T-helper 17 cell (primary cell): Measurements from ENCODE around the gene STRN4. TPM values are rescaled to one million over a fixed set of nuclear protein-coding genes. Genes with fewer than 3 reads are reported as not detected.
"Not testable (repeated sequence)": the region's sequence is repeated elsewhere in the genome, so short reads cannot be mapped to it uniquely, and the experiment has no call there.

Source experiments
- ATAC-seq: fragments of 150-1000 bp; cut with Tn5 transposase; 2 replicates; pipeline ENCODE4 v1.10.0; 2021; ENCODE audit warnings: mild to moderate bottlenecking, moderate library complexity
- DNase-seq, 3 donors: peaks; one replicate each; pipeline versions ENCODE4 v3.0.0 to v3.0.0-alpha.2; 2020 to 2021
- H3K9me3 ChIP-seq: one replicate; pipeline ENCODE4 v1.7.0; 2013; ENCODE audit warnings: low read length, mild to moderate bottlenecking; ENCODE audit not compliant: control insufficient read depth, poor library complexity, severe bottlenecking
- H3K27ac Mint-ChIP-seq: one replicate; pipeline ENCODE4 v1.8.0; 2022; ENCODE audit warnings: mild to moderate bottlenecking, moderate library complexity, mixed read lengths
- H3K27me3 Mint-ChIP-seq: one replicate; pipeline ENCODE4 v1.8.0; 2022; ENCODE audit warnings: mixed read lengths
- H3K36me3 Mint-ChIP-seq: one replicate; pipeline ENCODE4 v1.8.0; 2022; ENCODE audit warnings: low read depth, mixed read lengths
- H3K4me1 Mint-ChIP-seq: one replicate; pipeline ENCODE4 v1.8.0; 2022; ENCODE audit warnings: mild to moderate bottlenecking, mixed read lengths
- H3K4me3 Mint-ChIP-seq: one replicate; pipeline ENCODE4 v1.8.0; 2022; ENCODE audit warnings: mild to moderate bottlenecking, moderate library complexity, mixed read lengths
- total RNA-seq, 4 donors: library from RNA in 2 of 4; stranded (reverse) in 2 of 4; gene quantifications; one replicate each; pipeline ENCODE4 v1.2.3 and lab custom pipeline; 2022 to 2026

STRN4 gene
- total RNA-seq, 2 donors from 2014 or later, result 108 to 145 TPM

DNA sequence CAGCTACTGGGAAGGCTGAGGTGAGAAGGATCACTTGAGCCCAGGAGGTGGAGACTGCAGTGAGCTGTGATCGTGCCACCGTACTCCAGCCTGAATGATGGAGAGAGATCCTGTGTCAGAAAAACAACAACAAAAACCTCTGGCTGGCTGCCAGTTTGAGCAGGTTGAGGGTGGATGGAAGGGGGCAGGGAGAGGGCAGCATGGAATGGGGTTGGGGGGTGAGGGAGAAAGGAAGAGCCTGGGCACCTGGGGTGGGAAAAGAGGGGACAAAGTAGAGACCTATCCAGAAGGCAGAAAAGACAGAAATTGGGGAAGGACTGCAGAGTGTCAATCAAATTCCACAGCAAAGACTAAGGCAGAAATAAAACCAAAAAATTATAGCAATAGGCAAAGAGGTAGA lies 37.4 kb upstream of the STRN4 start:
- no peak for ATAC-seq
- Mint-ChIP-seq H3K36me3 (no peaks in the 10 kb centered on the region), H3K27me3 (no peaks in the 10 kb centered on the region), H3K4me3 (peak overlapping the region; percentile 95), H3K4me1 (peaks cover 49% of the 10 kb centered on the region), H3K27ac (peak overlapping the region; percentile 94)
- no peak for DNase-seq
- no peaks in the 10 kb centered on the region for H3K9me3 ChIP-seq

DNA sequence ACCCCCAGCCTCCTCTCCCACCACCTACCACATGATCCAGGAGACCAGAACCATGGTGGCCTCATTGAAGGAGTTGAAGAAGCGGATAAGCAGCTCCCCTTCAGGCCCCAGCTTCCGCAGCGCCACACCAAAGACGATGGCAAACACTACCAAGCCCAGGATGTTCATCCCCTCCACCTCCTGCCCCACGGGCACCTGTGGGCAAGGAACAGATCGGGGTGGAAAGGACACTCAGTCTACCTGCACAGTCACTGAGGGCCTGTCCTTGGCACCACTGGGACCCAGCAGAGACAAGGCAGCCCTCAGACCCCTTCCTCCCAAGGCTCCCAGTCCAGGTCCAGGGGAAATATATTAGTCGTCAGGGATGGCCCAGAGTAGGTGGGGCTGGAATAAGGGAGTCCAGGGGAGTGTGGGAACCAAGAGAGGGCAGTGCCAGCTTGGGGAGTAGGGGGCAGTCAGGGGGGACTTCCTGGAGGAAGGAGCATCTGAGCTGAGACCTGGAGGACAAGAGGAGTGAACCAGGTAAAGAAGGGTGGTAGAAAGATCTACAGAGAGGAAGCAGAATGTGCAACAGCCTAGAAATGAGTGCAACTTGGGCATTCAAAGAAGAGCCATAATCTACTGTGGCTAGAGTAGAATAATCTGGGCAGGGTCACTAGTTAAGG lies 36.2 kb upstream of the STRN4 start:
- no peaks in the 10 kb centered on the region for H3K27me3 Mint-ChIP-seq
- peak overlapping the region; percentile 33 for H3K4me3 Mint-ChIP-seq
- H3K4me1 Mint-ChIP-seq, result peaks cover 47% of the 10 kb centered on the region
- ATAC-seq, result no peak
- no peak for DNase-seq
- no peaks in the 10 kb centered on the region for H3K9me3 ChIP-seq
- H3K36me3 Mint-ChIP-seq, result no peaks in the 10 kb centered on the region
- H3K27ac Mint-ChIP-seq, result peak overlapping the region; percentile 43

DNA sequence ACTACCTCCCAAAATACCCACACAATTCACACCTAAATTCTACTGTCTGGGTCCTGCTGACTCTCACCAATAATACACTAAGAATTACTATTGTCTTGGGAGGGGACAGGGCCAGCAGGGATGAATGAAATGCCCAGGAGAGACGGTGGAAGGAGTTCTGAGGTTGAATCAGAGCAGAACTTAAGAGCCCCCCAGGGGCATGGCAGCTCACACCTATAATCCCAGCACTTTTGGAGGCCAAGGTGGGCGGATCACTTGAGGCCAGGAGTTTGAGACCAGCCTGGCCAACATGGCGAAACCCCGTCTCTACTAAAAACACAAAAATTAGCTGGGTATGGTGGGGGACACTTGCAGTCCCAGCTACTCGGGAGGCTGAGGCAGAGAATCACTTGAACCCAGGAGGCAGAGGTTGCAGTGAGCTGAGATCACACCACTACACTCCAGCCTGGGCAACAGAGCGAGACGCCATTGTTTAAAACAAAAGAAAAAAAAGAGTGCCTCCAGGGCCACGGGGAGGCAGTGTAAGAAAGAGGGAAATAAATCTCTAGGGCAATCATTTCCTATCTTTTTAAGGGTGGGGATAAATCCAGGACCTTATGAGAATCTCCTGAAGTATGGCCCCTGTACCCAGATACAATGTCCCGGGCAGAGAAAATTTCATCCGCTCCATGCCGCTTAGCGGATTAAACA lies 31.9 kb upstream of the STRN4 start:
- H3K27me3 Mint-ChIP-seq, H3K4me3 Mint-ChIP-seq, H3K9me3 ChIP-seq, ATAC-seq, H3K36me3 Mint-ChIP-seq, H3K4me1 Mint-ChIP-seq, DNase-seq: not testable (repeated sequence)
- peak overlapping the region; percentile 77 for H3K27ac Mint-ChIP-seq

DNA sequence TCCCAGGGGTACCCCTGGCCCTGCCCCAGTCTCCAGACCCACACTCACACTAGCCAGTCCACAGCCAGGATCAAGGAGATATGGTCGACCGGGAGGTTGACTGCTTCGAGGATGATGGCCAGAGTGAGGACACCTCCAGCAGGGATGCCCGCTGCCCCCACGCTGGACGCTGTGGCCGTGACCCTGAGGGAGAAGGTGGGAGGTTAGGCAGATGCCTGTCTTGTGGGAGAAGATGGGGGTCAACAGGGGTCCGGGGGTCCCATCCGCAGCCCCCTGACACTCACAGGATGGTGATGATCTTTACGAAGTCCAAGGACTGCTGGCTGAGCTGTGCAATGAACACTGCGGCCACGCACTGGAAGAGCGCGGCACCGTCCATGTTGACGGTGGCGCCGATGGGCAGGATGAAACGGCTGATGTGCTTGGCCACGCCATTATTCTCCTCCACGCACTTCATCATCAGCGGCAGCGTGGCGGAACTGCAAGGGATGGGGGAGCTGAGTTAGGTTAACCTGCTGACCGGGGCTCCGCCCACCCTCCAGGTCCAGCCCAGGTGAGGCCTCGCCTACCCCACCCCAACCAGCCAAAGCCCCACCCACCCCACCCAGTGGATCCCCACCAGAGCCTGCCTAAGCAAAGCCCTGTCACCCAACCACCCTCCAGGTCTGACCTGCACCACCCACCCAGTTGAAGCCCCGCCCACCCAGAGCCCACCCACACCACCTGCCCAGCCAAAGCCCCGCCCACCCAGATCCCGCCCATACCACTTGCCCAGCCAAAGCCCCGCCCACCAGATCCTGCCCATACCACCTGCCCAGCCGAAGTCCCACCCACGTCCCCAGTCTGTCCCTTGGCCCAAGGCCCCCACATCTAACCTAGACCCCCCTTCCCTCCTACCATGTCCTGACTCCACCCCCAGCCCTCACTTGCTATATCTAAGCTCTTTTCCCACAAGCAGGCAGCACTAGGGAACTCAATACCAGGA lies 31.0 kb upstream of the STRN4 start:
- Mint-ChIP-seq H3K36me3 (peaks cover 5% of the 10 kb centered on the region), H3K4me3 (no peak overlapping the region), H3K4me1 (peaks cover 2% of the 10 kb centered on the region), H3K27ac (peak overlapping the region; percentile 77), H3K27me3 (no peaks in the 10 kb centered on the region)
- H3K9me3 ChIP-seq, result no peaks in the 10 kb centered on the region
- no peak for ATAC-seq
- DNase-seq, result no peak

DNA sequence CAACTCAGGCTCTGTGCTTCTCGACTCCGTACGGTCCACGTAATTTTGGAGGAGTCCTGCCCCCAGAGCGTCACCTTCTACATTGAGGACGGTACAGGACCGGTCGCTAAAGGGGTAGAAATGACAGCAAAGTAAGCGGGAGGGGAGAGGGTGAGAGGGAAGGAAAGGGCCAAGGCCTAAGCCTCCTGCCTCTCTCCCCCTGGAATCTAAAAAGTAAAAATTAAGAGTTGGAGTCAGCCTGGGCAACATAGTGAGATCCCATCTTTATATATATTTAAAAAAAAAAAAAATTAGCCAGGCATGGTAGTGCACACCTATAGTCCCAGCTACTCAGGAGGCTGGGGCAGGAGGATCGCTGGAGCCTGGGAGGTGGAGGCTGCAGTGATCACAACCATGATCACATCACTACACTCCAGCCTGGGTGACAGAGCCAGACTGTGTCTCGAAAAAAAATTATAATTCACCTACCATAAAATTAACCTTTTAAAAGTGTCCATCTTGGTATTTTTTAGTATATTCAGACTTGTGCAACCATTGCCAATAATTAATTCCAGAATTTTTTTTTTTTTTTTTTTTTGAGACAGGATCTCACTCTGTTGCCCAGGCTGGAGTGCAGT lies 29.5 kb upstream of the STRN4 start:
- no peaks in the 10 kb centered on the region for H3K27me3 Mint-ChIP-seq
- peaks cover 5% of the 10 kb centered on the region for H3K36me3 Mint-ChIP-seq
- no peaks in the 10 kb centered on the region for H3K4me1 Mint-ChIP-seq
- DNase-seq, result no peak
- H3K4me3 Mint-ChIP-seq, result no peak overlapping the region
- H3K27ac Mint-ChIP-seq, result no peak overlapping the region
- H3K9me3 ChIP-seq, result no peaks in the 10 kb centered on the region
- ATAC-seq, result no peak

DNA sequence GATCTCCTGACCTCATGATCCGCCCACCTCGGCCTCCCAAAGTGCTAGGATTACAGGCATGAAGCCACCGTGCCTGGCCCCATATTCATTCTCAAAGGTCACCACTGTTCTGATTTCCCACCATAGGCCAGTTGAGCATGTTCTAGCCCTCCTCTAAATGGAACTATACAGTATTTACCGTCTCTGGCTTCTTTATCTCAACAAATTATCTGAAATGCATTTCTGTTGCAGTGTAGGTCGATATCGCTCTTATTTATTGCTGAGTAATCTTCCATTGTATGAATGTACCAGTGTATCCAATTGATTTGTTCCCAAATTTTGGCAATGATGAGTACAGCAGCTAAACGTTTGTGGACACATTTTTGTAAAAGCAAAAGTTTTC lies 26.8 kb upstream of the STRN4 start:
- no peaks in the 10 kb centered on the region for H3K4me1 Mint-ChIP-seq
- DNase-seq (no peak), ATAC-seq (no peak)
- H3K36me3 Mint-ChIP-seq, result peaks cover 5% of the 10 kb centered on the region
- no peaks in the 10 kb centered on the region for H3K27me3 Mint-ChIP-seq
- H3K4me3 Mint-ChIP-seq, result no peak overlapping the region
- no peaks in the 10 kb centered on the region for H3K9me3 ChIP-seq
- no peak overlapping the region for H3K27ac Mint-ChIP-seq

DNA sequence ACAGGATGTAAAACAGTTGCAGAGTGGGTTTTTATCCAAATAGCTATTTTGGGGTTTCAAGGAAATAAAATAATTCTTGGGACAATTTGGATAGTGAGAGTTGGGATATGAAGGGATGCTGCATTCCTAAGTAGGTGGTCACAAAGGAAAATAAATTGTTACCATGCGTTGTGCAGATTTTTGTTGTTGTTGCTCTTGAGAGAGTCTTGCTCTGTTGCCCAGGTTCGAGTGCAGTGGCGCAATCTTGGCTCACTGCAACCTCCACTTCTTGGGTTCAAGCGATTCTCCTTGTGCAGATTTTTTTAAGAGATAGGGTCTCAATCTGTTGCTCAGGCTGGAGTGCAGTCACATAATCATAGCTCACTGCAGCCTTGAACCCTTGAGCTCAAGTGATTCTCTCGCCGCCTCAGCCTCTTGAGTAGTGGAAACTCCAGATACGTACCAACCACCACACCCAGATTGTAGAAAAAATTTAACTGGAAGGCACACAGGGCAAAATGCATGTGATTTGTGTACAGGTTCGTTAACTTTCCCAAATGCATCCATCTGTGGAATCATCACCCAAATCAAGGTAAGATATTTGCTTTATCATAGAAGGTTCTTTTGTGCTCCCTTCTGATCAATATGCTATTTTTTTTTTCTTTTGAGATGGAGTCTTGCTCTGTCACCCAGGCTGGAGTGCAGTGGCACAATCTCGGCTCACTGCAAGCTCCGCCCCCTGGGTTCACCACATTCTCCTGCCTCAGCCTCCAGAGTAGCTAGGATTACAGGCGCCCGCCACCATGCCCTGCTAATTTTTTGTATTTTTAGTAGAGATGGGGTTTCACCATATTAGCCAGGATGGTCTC lies 26.1 kb upstream of the STRN4 start:
- Mint-ChIP-seq H3K36me3 (peaks cover 5% of the 10 kb centered on the region), H3K4me1 (no peaks in the 10 kb centered on the region), H3K4me3 (no peak overlapping the region), H3K27me3 (no peaks in the 10 kb centered on the region), H3K27ac (no peak overlapping the region)
- DNase-seq, result no peak
- H3K9me3 ChIP-seq, result no peaks in the 10 kb centered on the region
- no peak for ATAC-seq

DNA sequence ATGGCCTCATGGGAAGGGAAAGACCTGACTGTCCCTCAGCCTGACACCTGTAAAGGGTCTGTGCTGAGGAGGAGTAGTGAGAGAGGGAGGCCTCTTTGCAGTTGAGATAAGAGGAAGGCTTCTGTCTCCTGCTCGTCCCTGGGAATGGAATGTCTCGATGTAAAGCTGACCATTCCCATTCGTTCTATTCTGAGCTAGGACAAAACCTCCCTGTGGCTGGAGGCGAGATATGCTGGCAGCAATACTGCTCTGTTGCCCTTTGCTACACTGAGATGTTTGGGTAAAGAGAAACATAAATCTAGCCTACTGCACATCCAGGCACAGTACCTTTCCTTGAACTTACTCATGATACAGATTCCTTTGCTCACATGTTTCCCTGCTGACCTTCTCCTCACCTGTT lies 22.5 kb upstream of the STRN4 start:
- H3K36me3 Mint-ChIP-seq, DNase-seq, H3K4me3 Mint-ChIP-seq, ATAC-seq, H3K27me3 Mint-ChIP-seq, H3K9me3 ChIP-seq, H3K4me1 Mint-ChIP-seq, H3K27ac Mint-ChIP-seq: not testable (repeated sequence)

DNA sequence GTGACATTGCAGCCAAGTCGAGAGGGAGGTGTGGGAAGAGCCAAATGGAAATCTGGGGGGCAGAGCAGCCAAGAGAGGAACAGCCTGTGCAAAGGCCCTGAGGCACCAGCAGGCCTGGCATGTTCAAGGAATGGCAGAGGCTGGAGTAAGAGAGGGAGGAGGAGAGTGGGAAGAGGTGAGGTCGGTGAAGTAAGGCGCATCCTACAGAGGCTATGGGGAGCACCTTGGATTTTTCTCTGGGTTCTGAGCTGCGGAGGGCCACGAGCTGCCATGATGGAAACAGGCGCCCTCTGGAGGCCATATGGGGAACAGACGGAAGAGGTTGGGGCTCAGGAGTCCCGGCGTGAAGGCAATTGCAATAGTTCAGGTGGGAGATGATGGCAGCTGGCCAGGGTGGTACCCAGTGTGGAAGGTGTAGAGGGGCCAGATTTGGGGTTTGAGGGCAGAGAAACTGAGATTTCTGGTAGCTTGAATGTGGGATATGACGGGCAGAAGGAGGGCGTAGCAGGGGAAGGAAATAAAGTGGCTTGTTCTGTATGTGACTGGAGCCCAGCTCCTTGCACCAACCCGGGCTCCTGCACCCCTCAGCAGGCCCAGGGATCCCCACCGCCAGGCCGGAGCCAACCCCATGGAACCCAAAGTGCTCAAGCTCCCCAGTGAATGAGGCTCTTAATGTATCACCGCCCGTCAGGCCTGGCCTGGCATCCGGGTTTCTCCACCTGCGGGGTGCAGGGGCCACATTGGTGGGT lies 20.5 kb upstream of the STRN4 start:
- Mint-ChIP-seq H3K4me3 (no peak overlapping the region), H3K27me3 (no peaks in the 10 kb centered on the region), H3K4me1 (peaks cover 3% of the 10 kb centered on the region), H3K27ac (peak overlapping the region; percentile 47), H3K36me3 (no peaks in the 10 kb centered on the region)
- peak; percentile 84 for ATAC-seq
- H3K9me3 ChIP-seq, result no peaks in the 10 kb centered on the region
- peak in 2 of 3 donors; percentile 46 to 57 for DNase-seq

DNA sequence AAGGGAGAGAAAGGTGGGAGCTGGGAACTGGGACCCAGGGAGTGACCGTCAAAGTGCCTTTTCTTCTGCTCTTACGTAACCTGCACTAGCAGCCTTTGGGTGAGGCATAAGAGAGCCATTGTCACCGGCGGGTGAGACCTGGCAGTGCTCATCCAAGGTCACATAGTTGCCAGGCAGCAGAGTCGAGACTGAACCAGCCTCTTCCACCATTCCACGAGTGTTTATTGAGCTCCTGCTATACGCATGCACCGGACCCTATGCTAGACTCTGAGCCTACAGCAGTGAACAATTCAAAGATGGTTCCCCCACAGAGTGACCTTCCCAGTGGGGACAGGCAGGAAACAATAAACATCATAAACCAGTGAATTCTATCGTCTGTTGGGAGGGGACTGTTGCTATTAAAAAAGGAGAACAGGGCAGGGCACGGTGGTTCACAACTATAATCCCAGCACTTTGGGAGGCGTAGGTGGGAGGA lies 18.6 kb upstream of the STRN4 start:
- no peaks in the 10 kb centered on the region for H3K36me3 Mint-ChIP-seq

DNA sequence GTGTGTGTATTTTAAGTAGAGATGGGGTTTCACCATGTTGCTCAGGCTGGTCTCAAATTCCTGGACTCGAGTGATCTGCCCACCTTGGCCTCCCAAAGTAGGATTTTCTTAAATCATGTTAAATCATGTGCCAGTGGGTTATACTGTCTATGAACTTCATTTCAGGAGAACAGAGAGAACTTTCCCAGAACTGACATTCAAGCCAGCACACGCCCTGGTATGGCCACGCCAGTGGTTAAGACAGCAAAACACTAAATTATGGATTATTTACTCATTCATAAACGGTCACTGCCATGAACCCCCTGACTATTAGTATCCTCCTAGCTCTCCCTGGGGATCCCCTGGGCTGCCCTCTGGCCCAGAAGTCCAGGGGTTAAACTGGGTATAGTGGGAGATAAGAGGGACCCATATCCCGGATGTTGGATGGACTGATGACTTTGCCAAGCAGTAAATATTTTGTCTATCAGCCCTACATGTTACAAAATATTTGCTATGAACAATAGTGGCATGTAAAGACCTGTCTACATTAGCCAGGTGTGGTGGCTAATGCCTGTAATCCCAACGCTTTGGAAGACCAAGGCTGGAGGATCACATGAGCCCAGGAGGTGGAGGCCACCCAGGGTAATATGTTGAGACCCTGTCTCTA lies 16.1 kb upstream of the STRN4 start:
- H3K4me1 Mint-ChIP-seq, result peaks cover 6% of the 10 kb centered on the region
- DNase-seq (no peak), ATAC-seq (no peak)
- H3K4me3 Mint-ChIP-seq, result no peak overlapping the region
- no peaks in the 10 kb centered on the region for H3K27me3 Mint-ChIP-seq
- no peaks in the 10 kb centered on the region for H3K36me3 Mint-ChIP-seq
- H3K9me3 ChIP-seq, result no peaks in the 10 kb centered on the region
- H3K27ac Mint-ChIP-seq, result no peak overlapping the region

More for the DNA sequence above, 18.6 kb upstream of the STRN4 start:
- no peak overlapping the region for H3K27ac Mint-ChIP-seq
- H3K4me3 Mint-ChIP-seq, result no peak overlapping the region
- H3K27me3 Mint-ChIP-seq, result no peaks in the 10 kb centered on the region
- no peaks in the 10 kb centered on the region for H3K9me3 ChIP-seq
- DNase-seq, result no peak
- no peak for ATAC-seq
- H3K4me1 Mint-ChIP-seq, result peaks cover 3% of the 10 kb centered on the region
